ENCODE results near the gene MIXL1. TPM values are rescaled to one million over a fixed set of nuclear protein-coding genes. Genes with fewer than 3 reads are reported as not detected.

The MIXL1 gene
- total RNA-seq, result not detected

GRCh38 chr1:226223157-226223785 is at the start of gene MIXL1:
Gene MIXL1, plus strand, starts transcription at chr1:226223664. Its CDS starts 18 bp downstream, at chr1:226223682.
- TF ChIP-seq EP300 (IDR thresholded peaks at IDR 0.05) (no peak), POLR2AphosphoS5 (IDR thresholded peaks at IDR 0.05) (no peak), POLR2A (IDR thresholded peaks at IDR 0.05; ENCODE audit: low read depth) (no peak)
- TF ChIP-seq, protein P1, sequence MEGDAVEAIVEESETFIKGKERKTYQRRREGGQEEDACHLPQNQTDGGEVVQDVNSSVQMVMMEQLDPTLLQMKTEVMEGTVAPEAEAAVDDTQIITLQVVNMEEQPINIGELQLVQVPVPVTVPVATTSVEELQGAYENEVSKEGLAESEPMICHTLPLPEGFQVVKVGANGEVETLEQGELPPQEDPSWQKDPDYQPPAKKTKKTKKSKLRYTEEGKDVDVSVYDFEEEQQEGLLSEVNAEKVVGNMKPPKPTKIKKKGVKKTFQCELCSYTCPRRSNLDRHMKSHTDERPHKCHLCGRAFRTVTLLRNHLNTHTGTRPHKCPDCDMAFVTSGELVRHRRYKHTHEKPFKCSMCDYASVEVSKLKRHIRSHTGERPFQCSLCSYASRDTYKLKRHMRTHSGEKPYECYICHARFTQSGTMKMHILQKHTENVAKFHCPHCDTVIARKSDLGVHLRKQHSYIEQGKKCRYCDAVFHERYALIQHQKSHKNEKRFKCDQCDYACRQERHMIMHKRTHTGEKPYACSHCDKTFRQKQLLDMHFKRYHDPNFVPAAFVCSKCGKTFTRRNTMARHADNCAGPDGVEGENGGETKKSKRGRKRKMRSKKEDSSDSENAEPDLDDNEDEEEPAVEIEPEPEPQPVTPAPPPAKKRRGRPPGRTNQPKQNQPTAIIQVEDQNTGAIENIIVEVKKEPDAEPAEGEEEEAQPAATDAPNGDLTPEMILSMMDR (IDR thresholded peaks at IDR 0.05), result no peak
- no peak for DNase-seq (ENCODE audit: extremely low spot score)
- Histone ChIP-seq H3K4me1 (peaks cover 4 to 16% (median 12%) of the 10 kb centered on the region in 4 donors), H3K4me3 (peak within 1 kb of the TSS; percentile 43 to 60 (median 46)), H3K27me3 (peaks cover 0 to 36% (median 13%) of the 10 kb centered on the region in 4 donors), H3K9me3 (no peaks in the 10 kb centered on the region), H3K36me3 (no peaks in the 10 kb centered on the region), H3K27ac (replicated peaks in 1 of 4) (no peak within 1 kb of the TSS)
- WGBS, result 20% methylated on average over 18 of the region's 62 CpGs
- intact Hi-C loops (cut with DNase I), result no loop called here

DNA sequence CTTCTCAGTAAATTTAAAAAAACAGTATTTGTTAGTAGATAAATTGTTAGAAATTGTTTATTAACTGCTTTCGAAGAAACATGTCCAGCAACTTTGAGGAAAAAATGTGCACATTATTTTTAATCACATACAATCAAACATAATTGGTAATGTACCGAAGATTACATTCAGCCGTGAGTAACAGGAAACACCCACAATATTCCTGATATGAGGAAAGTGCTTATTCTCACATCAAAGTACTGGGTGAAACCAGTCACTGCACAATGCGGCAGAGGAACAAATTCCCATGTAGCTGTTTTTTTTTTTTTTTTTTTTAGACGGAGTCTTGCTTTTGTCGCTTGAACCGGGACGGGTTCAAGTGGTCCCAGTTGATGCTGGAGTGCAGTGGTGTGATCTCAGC is 46.6 kb upstream of the MIXL1 start:
- peaks cover 5 to 50% (median 17%) of the 10 kb centered on the region in 4 donors for H3K4me1 ChIP-seq
- H3K36me3 ChIP-seq, result peaks cover 0 to 16% (median 11%) of the 10 kb centered on the region in 4 donors
- no peaks in the 10 kb centered on the region for H3K27me3 ChIP-seq
- TF ChIP-seq, protein P1 (IDR thresholded peaks at IDR 0.05), result no peak
- no peak for TF ChIP-seq POLR2AphosphoS5 (IDR thresholded peaks at IDR 0.05)
- no peak for TF ChIP-seq POLR2A (IDR thresholded peaks at IDR 0.05; ENCODE audit: low read depth)
- no peak for TF ChIP-seq EP300 (IDR thresholded peaks at IDR 0.05)
- no peak for DNase-seq (ENCODE audit: extremely low spot score)
- WGBS, result 92% methylated on average over 8 of the region's 8 CpGs
- intact Hi-C loops (cut with DNase I), result no loop called here
- no peak overlapping the region for H3K27ac ChIP-seq (replicated peaks in 1 of 4)
- H3K4me3 ChIP-seq, result no peak overlapping the region
- no peaks in the 10 kb centered on the region for H3K9me3 ChIP-seq

- H3K27ac ChIP-seq (replicated peaks in 1 of 4), result peak overlapping the region; percentile 4 to 43 (median 28)
- 70% methylated on average over 14 of the region's 14 CpGs for WGBS
Observed at GRCh38 chr1:226181996-226182714, 41.3 kb upstream of the MIXL1 start.

GRCh38 chr1:226185141-226186036 is 38.1 kb upstream of the MIXL1 start:
- TF ChIP-seq EP300 (IDR thresholded peaks at IDR 0.05) (no peak), POLR2AphosphoS5 (IDR thresholded peaks at IDR 0.05) (no peak), POLR2A (IDR thresholded peaks at IDR 0.05; ENCODE audit: low read depth) (no peak)
- TF ChIP-seq, protein P1 (IDR thresholded peaks at IDR 0.05), result no peak
- Histone ChIP-seq H3K9me3 (no peaks in the 10 kb centered on the region), H3K4me3 (peak overlapping the region; percentile 82 to 96 (median 90)), H3K4me1 (peaks cover 45 to 62% (median 49%) of the 10 kb centered on the region in 4 donors), H3K36me3 (peaks cover 0 to 9% (median 4%) of the 10 kb centered on the region in 4 donors), H3K27ac (replicated peaks in 1 of 4) (peak overlapping the region; percentile 88 to 96 (median 94)), H3K27me3 (no peaks in the 10 kb centered on the region)
- DNase-seq (ENCODE audit: extremely low spot score), result no peak
- 24% methylated on average over 14 of the region's 14 CpGs for WGBS
- intact Hi-C loops (cut with DNase I), result loop anchor here (5.0 kb wide), 1 partner anchor 118 kb away; no protein-coding TSS in a partner anchor

More at GRCh38 chr1:226181996-226182714, 41.3 kb upstream of the MIXL1 start:
- Histone ChIP-seq H3K9me3 (no peaks in the 10 kb centered on the region), H3K27me3 (no peaks in the 10 kb centered on the region), H3K36me3 (peaks cover 0 to 11% (median 6%) of the 10 kb centered on the region in 4 donors), H3K4me1 (peaks cover 42 to 77% (median 47%) of the 10 kb centered on the region in 4 donors), H3K4me3 (no peak overlapping the region)
- DNase-seq (ENCODE audit: extremely low spot score), result no peak
- intact Hi-C loops (cut with DNase I), result no loop called here
- TF ChIP-seq, protein P1 (IDR thresholded peaks at IDR 0.05), result peak in 2 of 3 experiments; percentile 19 to 51
- TF ChIP-seq POLR2AphosphoS5 (IDR thresholded peaks at IDR 0.05) (peak in 1 of 2 donors; percentile 30), EP300 (IDR thresholded peaks at IDR 0.05) (no peak), POLR2A (IDR thresholded peaks at IDR 0.05; ENCODE audit: low read depth) (no peak)
